Inflammatory macrophage treated with lipopolysaccharide for 4 hours (primary cell): ENCODE data around the gene BSPH1.
"Not testable (repeated sequence)": the region's sequence is repeated elsewhere in the genome, so short reads cannot be mapped to it uniquely, and the experiment has no call there.

Experiments used
- DNase-seq: peaks from one replicate; pipeline ENCODE4 v3.0.0-alpha.2; 2020

BSPH1 gene

GRCh38 chr19:47992070-47992469 is at the start of gene BSPH1:
Gene BSPH1 (minus strand): TSS chr19:47992170. CDS start chr19:47992081, 89 bp downstream.
- DNase-seq = no peak

DNA sequence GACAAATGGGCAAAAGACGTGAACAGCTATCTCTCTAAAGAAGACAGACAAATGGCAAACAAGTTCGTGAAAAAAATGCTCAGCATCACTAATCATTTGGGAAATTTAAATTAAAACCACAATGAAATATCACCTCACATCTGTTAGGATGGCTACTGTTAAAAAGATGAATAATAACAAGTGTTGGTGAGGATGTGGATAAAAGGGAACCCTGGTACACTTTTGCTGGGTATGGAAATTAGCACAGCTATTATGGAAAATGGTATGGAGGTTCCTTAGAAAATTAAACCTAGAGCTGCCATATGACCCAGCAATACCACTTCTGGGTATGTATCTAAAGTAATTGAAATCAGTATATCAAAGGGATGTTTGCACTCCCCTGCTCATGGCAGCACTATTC is 44.8 kb upstream of the BSPH1 start:
- no peak for DNase-seq

GRCh38 chr19:48033604-48034003 is 41.6 kb upstream of the BSPH1 start:
- DNase-seq = no peak

DNA sequence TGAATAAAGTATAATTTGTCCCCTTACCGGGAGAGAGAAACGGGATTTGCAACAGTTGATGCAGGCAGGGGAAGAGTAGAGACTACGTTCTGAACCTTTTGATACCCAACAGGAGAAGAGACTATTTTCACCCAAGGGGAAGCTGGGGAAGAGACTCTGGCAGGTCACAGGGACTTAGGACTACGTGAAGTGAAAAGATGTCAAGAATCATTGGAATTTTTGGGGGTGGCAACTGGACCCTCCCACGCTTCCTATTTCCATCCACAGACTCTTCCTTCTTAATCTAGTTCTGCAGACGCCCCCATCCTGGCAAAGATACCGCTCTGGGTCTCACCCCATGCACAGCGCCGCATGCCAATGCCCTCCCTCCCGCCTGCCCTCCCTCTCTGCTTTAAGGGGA is 38.1 kb upstream of the BSPH1 start:
- no peak for DNase-seq

DNA sequence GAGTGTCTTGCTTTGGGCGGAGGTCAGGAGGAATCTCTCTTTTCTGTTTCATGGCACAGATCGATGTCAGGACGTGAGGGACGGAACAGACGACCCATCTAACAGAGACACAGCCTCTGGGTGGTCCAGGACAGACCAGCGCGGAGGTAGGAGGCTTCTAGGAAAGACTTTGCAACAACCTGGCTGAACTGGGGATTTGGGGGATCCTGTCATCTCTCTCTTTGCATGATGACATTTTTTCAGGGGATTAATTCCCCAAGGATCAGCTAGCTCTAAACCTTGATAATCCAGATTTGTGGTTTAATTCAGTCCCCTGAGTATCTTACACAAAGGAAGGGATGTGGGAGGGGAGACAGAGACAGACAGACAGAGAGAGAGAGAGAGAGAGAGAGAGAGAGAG is 37.5 kb upstream of the BSPH1 start:
- DNase-seq = no peak

GRCh38 chr19:48025480-48025879 is 33.5 kb upstream of the BSPH1 start:
- DNase-seq = no peak

DNA sequence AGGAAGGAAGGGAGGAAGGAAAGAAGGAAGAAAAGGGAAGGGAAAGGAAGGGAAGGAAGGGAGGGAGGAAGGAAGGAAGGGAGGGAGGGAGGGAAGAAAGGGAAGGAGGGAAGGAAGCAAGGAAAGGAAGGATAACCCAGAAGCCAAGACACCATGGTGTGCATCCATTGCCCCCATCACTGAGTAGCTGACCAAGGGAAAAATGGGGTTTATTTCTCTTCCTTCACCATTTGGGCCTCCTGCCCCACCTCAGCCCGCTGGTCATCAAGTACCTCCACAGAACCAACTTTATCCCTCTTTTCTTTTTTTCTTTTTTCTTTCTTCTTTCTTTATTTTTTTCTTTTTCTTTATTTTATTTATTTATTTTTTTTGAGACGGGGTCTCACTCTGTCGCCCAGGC is 31.5 kb upstream of the BSPH1 start:
- no peak for DNase-seq

GRCh38 chr19:48023011-48023410 is 31.0 kb upstream of the BSPH1 start:
- no peak for DNase-seq

- DNase-seq = peak; percentile 23
Measured at GRCh38 chr19:48020686-48021085, 28.7 kb upstream of the BSPH1 start.

DNA sequence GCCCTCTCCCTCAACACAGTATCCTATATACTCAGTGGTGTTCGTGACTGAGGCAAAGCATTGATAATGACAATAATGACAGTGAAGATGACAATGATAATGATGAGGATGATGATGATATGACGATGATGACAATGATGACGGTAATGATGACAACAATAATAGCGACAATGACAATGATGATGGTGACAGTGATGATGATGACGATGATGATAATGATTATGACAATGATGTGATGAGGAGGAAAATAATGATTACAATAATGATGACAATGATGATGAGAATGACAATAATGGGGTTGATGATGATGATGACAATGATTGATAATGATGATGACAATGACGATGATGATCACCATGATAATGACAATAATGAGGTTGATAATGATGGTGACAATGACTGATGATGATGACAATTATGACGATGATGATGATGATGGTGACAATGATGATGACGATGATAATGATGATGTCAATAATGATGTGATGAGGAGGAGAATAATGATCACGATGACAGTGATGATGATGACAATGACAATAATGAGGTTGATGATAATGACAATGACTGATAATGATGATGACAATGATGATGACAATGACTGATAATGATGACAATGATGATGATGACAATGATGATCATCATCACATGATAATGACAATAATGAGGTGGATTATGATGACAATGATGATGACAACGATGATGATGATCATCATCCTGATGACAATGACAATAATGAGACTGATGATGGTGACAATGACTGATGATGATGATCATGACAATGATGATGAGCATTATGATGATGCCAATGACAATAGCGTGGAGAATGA is 19.2 kb upstream of the BSPH1 start:
- no peak for DNase-seq

- no peak for DNase-seq
Measured at GRCh38 chr19:48006762-48007161, 14.8 kb upstream of the BSPH1 start.

DNA sequence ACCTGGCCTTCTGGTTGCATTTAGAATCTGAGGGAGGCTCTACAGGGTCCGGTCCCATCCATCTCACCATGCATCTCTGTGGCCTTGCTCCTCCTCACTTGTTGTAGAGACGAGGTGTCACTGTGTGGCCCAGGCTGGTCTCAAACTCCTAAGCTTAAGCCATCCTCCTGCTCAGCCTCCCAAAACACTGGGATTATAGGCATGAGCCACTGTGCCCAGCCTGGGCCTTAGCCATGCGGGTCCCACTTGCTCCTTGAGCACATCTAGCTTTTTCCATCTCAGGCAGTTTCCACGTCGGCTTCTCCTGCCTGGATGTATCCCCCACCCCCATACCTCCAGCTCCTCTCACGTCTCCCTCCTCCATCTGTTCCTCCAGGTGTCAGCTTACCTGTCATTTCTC is 12.3 kb upstream of the BSPH1 start:
- no peak for DNase-seq

DNA sequence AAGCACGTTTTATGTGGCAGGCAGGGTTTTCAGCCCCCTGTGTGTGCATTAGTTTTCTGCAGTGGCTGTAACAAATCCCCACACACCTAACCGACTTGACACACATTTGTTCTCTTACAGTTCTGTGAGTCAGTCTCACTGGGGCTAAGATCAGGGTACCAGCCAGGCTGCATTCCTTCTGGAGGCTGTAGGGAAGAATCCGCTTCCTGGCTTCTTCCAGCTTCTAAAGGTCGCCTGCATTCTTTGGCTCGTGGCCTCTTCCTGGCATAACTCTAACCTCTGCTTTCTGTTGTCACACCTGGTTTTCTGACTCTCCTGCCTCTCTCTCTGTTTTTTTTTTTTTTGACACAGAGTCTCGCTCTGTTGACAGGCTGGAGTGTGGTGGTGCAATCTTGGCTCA is 8.9 kb upstream of the BSPH1 start:
- DNase-seq = no peak

GRCh38 chr19:47998800-47999199 is 6.8 kb upstream of the BSPH1 start:
- DNase-seq = no peak

DNA sequence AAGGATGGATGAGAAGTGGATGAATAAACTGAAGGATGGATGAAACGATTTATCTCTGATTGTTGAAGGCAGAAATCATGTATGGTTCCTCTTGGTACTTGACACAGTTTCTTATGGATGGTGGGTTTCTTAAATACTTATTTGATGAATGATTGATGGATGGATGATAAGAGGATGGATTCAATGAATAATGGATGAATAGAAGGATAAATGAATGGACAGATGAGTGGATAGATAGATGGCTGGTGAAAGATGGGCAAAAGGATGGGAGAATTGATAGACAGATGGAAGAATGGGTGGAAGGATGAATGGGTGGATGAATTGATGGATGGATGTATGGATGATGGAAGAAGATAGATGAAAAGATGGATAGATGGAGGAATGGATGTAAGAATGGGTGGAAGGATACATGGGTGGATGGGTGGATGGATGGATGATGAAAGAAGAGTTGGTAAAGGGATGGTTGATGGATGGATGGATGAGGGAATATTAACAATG is 4.3 kb upstream of the BSPH1 start:
- DNase-seq = no peak

GRCh38 chr19:47994209-47994802 is 2.3 kb upstream of the BSPH1 start, which contains the start of gene ELSPBP1:
Gene ELSPBP1 (plus strand): TSS chr19:47994632. CDS start chr19:48008668, 14,036 bp downstream.
- DNase-seq = no peak

DNA sequence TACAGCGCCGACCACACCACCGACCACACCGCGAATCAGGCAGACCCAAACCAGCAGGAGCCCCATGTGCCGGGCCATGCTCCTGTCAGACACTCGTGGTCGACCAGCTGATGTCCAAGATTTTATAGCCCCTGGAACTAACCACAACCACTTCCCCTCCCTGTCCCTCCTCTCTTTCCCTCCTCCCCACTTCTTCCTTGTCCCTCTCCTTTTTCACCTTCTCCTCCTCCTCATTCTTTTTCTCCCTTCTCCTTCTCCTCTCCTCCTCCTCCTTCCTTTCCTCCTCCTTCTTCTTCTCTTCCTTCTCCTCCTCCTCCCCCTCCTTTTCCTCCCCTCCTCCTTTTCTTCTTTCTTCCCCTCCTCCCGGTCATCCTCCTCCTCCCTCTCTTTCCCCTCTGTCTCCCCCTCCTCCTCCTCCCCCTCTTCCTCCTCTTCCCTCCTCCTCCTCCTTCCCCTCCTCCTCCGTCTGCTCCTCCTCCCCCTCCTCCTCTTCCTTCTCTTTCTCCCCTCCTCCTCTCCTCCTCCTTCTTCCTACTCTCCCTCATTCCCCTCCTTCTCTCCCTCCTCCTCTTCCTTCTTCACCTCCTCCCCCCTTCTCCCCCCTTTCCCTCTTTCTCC is 670 bp downstream of the BSPH1 start:
- DNase-seq = no peak

DNA sequence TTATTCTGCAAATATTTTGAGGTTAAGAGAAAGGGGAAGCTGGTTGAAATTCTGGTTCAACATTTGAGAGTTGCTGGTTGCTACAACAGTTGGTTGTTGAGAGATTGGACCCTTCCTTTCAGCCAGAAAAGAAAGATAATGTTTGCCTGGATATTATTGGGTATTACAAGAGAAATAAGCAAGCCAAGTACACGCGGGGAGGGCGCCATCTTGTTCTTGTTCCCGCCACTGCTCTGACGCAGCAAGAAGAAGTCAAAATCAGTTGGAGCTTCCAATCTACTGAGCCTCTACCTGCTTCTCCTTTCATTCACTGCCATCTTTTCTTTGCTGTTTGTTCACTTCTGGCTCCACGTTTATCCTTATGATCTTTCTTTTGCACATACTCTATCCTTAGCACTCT is 18.4 kb downstream of the BSPH1 start:
- DNase-seq = no peak

- not testable (repeated sequence) for DNase-seq
Measured at GRCh38 chr19:47955936-47956335, 36.0 kb downstream of the BSPH1 start.

DNA sequence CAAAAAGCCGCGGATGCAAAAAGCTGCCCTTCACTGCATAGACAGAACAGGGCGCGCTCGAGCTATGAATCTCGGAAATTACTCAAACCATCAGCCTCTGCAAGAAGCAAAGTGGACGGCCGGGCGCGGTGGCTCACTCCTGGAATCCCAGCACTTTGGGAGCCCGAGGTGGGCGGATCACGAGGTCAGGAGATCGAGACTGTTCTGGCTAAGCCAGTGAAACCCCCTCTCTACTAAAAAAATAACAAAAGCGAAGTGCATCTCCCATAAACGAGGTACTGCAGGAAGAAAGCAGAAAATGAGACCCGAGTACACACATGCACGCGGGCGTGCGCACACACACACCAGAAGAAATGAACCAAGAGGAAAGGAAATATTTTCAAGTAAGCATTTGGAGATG is 39.8 kb downstream of the BSPH1 start:
- not testable (repeated sequence) for DNase-seq

GRCh38 chr19:47949852-47950521 is 42.0 kb downstream of the BSPH1 start:
- DNase-seq = not testable (repeated sequence)

DNA sequence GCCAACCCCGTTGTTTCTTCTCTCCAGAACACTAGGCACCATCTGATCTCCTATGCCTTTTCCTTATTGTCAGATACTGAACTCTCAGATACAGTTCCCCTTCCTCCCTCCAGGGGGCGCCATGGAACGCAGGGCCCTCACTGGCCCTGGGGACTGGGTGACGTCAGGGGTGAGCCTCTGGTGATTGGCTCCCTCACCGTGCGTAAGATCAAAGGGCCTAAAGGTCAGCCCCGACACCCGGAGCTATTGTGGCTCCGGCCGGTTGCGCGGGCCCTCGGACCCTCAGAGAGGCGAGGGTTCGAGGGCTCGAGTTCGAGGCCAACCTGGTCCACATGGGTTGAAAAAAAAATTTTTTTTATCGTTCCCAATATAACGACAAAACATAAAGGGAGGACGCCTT is 63.4 kb downstream of the BSPH1 start:
- not testable (repeated sequence) for DNase-seq

DNA sequence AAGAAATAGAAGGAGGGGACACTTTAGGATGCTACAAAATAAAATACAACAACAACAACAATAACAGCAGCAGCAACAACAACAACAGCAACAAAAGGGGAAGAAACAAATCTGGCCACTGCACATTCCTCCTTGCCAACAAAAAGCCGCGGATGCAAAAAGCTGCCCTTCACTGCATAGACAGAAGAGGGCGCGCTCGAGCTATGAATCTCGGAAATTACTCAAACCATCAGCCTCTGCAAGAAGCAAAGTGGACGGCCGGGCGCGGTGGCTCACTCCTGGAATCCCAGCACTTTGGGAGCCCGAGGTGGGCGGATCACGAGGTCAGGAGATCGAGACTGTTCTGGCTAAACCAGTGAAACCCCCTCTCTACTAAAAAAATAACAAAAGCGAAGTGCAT is 71.9 kb downstream of the BSPH1 start:
- not testable (repeated sequence) for DNase-seq
